NT2/D1 (cell line): Measurements from ENCODE around the gene ABHD12.

Experiments
- YY1 ChIP-seq: IDR thresholded peaks from 2 replicates; pipeline ENCODE4 v1.6.1; 2011; ENCODE audit not compliant: insufficient read length, insufficient read depth
- ZNF274 ChIP-seq: IDR thresholded peaks from 2 replicates; pipeline ENCODE4 v1.6.1; 2011; ENCODE audit warnings: mild to moderate bottlenecking, low read depth, low read length

DNA sequence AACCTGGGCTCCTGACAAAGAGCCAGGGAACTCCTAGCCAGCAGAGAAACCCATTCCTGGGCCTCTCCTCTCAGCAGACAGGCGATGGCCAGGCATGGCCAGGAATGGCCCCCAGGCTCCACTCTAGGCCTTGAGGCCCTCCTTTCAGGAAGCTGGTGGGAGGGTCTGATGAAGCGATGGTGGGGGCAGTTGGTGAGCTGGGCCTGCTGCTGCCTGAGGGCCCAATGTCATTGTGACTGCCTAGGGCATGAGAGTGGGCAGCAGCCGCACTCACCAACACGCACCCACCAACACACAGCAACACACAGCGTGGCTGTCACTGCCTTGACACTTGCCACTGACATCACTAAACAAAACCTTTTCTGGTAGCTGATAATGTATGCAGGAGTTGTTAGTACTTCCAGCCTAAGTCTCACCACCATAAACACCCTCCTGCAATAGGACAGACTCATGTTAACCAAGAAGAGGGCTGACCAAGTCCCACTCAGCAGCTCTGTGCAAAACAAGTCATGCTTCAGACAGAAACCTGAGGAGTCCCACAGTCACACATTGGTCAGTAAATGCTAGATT, 69.3 kb downstream of the ABHD12 start:
- TF ChIP-seq ZNF274 = no peak
- TF ChIP-seq YY1 = no peak
